PC-9 (cell line): Measurements from ENCODE around the gene TBC1D22B. TPM values are rescaled to one million over a fixed set of nuclear protein-coding genes. Genes with fewer than 3 reads are reported as not detected.

ENCODE experiments used
- BruUV-seq: library from RNA; stranded (reverse); fragments of 400-500 nt; replicated peaks from 2 replicates; lab custom pipeline; 2021; lab: Mats Ljungman, UMichigan
- CTCF ChIA-PET: fragments of 300-600 bp; sonication (Branson Sonifier 250); formaldehyde crosslinking; loops from one replicate; lab custom pipeline; 2022; ENCODE audit warnings: antibody characterized with exemption; lab: Charles Lee
- POLR2A ChIA-PET: fragments of 300-600 bp; sonication (Branson Sonifier 250); formaldehyde crosslinking; loops from one replicate; lab custom pipeline; 2022; ENCODE audit warnings: antibody characterized with exemption; ENCODE audit not compliant: unreplicated experiment; lab: Charles Lee
- DNase-seq, 2 experiments: peaks; one replicate each; pipeline versions ENCODE4 v3.0.0 to v3.0.0-alpha.2; 2015 to 2022; ENCODE audit warnings: mixed read lengths in 1 of 2
- H2AFZ ChIP-seq: fragments of 200-600 bp; sonication (generic); 2 replicates; pipeline ENCODE4 v1.8.1; 2017; ENCODE audit warnings: antibody characterized with exemption
- H3F3A ChIP-seq: fragments of 200-600 bp; sonication (generic); 2 replicates; pipeline ENCODE4 v1.8.1; 2017; ENCODE audit warnings: antibody characterized with exemption, mild to moderate bottlenecking, low read depth; ENCODE audit not compliant: insufficient read depth
- H3K27ac ChIP-seq: fragments of 200-600 bp; sonication (generic); 2 replicates; pipeline ENCODE4 v1.6.1; 2016; ENCODE audit warnings: mixed run types
- H3K27me3 ChIP-seq: fragments of 200-600 bp; sonication (generic); 2 replicates; pipeline ENCODE4 v1.6.1; 2016; ENCODE audit warnings: low read depth, mixed run types; ENCODE audit not compliant: insufficient read depth
- H3K36me3 ChIP-seq: fragments of 200-600 bp; sonication (generic); 2 replicates; pipeline ENCODE4 v1.6.1; 2016; ENCODE audit warnings: low read depth, mixed run types
- H3K4me1 ChIP-seq: fragments of 200-600 bp; sonication (generic); replicated peaks from 2 replicates; pipeline ENCODE4 v1.6.1; 2016; ENCODE audit warnings: mixed run types; ENCODE audit not compliant: insufficient read depth
- H3K4me2 ChIP-seq: fragments of 200-600 bp; sonication (generic); 2 replicates; pipeline ENCODE4 v1.6.1; 2017; ENCODE audit warnings: mixed run types
- H3K4me3 ChIP-seq: fragments of 200-600 bp; sonication (generic); 2 replicates; pipeline ENCODE4 v1.6.1; 2016; ENCODE audit warnings: mixed run types
- H3K79me2 ChIP-seq: fragments of 200-600 bp; sonication (generic); 2 replicates; pipeline ENCODE4 v1.6.1; 2017; ENCODE audit warnings: low read depth, mixed run types
- H3K9me2 ChIP-seq: fragments of 200-600 bp; sonication (generic); 2 replicates; pipeline ENCODE4 v1.8.1; 2017; ENCODE audit warnings: mild to moderate bottlenecking; ENCODE audit not compliant: insufficient read depth
- H3K9me3 ChIP-seq: fragments of 200-600 bp; sonication (generic); 2 replicates; pipeline ENCODE4 v1.8.1; 2016; ENCODE audit warnings: low read depth; ENCODE audit not compliant: insufficient read depth
- H4K20me1 ChIP-seq: fragments of 200-600 bp; sonication (generic); 2 replicates; pipeline ENCODE4 v1.8.1; 2017; ENCODE audit not compliant: insufficient read depth
- EZH2 ChIP-seq: fragments of 200-600 bp; sonication (generic); IDR thresholded peaks from 2 replicates; pipeline ENCODE4 v1.8.0; 2017; ENCODE audit warnings: antibody characterized with exemption, low read depth
- intact Hi-C: fragments of 100-400 bp; cut with micrococcal nuclease; formaldehyde crosslinking; loops from one replicate; pipeline ENCODE4 v1.10.0; 2022; ENCODE audit not compliant: unreplicated experiment
- total RNA-seq: library from RNA; stranded (reverse); gene quantifications from 2 replicates; pipeline ENCODE4 v1.2.3, GENCODE V29; 2021
- TF ChIP-seq, protein P1 (sequence below): fragments of 200-600 bp; sonication (generic); conservative IDR thresholded peaks from 2 replicates; pipeline ENCODE4 v1.6.1; 2017; ENCODE audit warnings: mixed run types, antibody characterized with exemption, mild to moderate bottlenecking, moderate library complexity

The TBC1D22B gene
- total RNA-seq, 1 experiment from 2014 or later, result 14.6 TPM

DNA sequence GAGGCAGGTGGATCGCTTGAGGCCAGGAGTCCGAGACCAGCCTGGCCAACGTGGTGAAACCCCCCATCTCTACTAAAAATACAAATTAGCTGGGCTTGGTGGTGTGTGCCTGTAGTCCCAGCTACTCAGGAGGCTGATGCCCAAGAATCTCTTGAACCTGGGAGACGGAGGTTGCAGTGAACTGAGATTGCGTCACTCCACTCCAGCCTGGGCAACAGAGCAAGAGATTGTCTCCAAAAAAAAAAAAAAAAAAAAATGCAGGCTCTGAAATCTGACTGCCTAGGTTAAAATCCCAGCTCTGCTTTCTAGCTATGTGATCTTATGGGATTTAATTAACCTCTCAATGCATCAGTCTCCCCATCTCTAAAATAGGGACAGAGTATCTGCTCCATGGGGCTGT, 3.6 kb downstream of the TBC1D22B start:
- TF ChIP-seq, protein P1, sequence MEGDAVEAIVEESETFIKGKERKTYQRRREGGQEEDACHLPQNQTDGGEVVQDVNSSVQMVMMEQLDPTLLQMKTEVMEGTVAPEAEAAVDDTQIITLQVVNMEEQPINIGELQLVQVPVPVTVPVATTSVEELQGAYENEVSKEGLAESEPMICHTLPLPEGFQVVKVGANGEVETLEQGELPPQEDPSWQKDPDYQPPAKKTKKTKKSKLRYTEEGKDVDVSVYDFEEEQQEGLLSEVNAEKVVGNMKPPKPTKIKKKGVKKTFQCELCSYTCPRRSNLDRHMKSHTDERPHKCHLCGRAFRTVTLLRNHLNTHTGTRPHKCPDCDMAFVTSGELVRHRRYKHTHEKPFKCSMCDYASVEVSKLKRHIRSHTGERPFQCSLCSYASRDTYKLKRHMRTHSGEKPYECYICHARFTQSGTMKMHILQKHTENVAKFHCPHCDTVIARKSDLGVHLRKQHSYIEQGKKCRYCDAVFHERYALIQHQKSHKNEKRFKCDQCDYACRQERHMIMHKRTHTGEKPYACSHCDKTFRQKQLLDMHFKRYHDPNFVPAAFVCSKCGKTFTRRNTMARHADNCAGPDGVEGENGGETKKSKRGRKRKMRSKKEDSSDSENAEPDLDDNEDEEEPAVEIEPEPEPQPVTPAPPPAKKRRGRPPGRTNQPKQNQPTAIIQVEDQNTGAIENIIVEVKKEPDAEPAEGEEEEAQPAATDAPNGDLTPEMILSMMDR, result no peak
- TF ChIP-seq EZH2, result no peak
- H3K9me2 ChIP-seq, result no peaks in the 10 kb centered on the region
- H3K27me3 ChIP-seq, result no peaks in the 10 kb centered on the region
- BruUV-seq, result no TSS peak
- H3K9me3 ChIP-seq, result no peaks in the 10 kb centered on the region
- H3K4me2 ChIP-seq, result no peak overlapping the region
- H3K36me3 ChIP-seq, result 0 out of 2 replicates have a peak, but pooled peaks cover 4% of the 10 kb centered on the region
- H3K27ac ChIP-seq, result no peak overlapping the region
- H4K20me1 ChIP-seq, result no peaks in the 10 kb centered on the region
- H3K4me1 ChIP-seq, result peaks cover 24% of the 10 kb centered on the region; the same call in 1 of the 2 replicates
- H3K79me2 ChIP-seq, result peaks cover 76% of the 10 kb centered on the region
- ChIA-PET POLR2A (interaction anchor here (0.6 kb wide), 1 partner anchor 1943 kb away, joined by 3 read pairs; no protein-coding TSS in a partner anchor), CTCF (interaction anchor here (0.6 kb wide), 1 partner anchor 117 kb away, joined by 3 read pairs; no protein-coding TSS in a partner anchor)
- no peak overlapping the region for H2AFZ ChIP-seq
- no peak for DNase-seq
- intact Hi-C loops, result no loop called here
- peaks cover 13% of the 10 kb centered on the region; the same call in 1 of the 2 replicates for H3F3A ChIP-seq
- H3K4me3 ChIP-seq, result no peak overlapping the region

DNA sequence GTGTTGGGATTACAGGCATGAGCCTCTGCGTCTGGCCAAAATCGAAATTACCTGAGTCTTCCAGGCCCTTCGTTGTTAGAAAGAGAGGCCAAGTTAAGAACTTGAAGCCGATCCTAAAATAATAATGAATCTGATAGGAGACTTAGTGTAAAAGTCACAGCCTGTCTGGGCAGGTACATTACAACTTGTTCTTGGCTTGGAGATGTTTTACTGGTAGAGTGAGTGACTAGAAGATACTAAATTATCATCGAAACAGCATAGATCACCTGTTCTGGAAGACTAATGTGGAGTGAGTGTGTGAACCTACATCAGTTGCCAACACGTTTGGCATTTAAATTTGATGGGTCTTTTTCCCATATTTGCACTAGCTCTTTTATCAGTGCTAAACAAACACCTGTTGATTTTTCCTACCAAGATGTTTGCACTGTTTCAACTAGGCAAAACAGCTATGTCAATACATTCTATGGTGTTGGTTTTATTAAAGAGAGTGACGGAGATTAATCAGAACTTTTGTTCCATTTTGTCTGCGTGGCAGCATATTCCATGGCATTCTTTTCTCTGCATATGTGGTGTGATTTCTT, 5.0 kb downstream of the TBC1D22B start:
- ChIA-PET POLR2A (no interaction called here), CTCF (no interaction called here)
- H3K79me2 ChIP-seq, result peaks cover 76% of the 10 kb centered on the region
- peaks cover 14% of the 10 kb centered on the region; the same call in 1 of the 2 replicates for H3K4me1 ChIP-seq
- H2AFZ ChIP-seq, result no peak overlapping the region
- no peaks in the 10 kb centered on the region for H3K9me3 ChIP-seq
- DNase-seq, result no peak
- no peaks in the 10 kb centered on the region for H3K9me2 ChIP-seq
- H3K27me3 ChIP-seq, result no peaks in the 10 kb centered on the region
- H3K36me3 ChIP-seq, result 0 out of 2 replicates have a peak, but pooled peaks cover 4% of the 10 kb centered on the region
- no peaks in the 10 kb centered on the region for H4K20me1 ChIP-seq
- no peak overlapping the region for H3K4me3 ChIP-seq
- no peak for TF ChIP-seq EZH2
- TF ChIP-seq, protein P1, result no peak
- peaks cover 10% of the 10 kb centered on the region; the same call in 1 of the 2 replicates for H3F3A ChIP-seq
- intact Hi-C loops, result no loop called here
- H3K4me2 ChIP-seq, result no peak overlapping the region
- H3K27ac ChIP-seq, result no peak overlapping the region
- BruUV-seq, result no TSS peak

DNA sequence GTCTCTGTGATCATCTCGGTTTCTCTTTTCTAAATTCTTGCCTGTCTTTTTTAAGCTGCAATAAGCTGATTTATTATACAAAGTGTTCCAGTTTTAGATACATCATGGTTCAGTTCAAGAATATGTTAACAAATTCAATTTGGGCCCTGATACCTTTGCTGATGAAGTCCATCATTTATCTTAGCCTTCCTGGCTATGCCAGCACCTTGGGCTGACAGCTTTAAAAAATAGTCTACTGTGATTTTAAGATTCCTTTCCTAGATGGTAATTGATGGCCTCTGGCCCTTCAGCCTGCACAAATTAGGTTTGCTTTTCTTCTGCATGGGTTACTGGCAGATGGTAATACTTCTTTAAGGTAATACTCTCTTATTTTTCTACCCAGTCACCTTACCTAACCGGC, 7.4 kb downstream of the TBC1D22B start:
- no peaks in the 10 kb centered on the region for H4K20me1 ChIP-seq

More for the DNA sequence above, 7.4 kb downstream of the TBC1D22B start:
- no peak overlapping the region for H2AFZ ChIP-seq
- intact Hi-C loops, result no loop called here
- POLR2A ChIA-PET, result no interaction called here
- no peak overlapping the region for H3K27ac ChIP-seq
- H3K9me2 ChIP-seq, result no peaks in the 10 kb centered on the region
- H3K27me3 ChIP-seq, result no peaks in the 10 kb centered on the region
- H3K4me2 ChIP-seq, result no peak overlapping the region
- no peaks in the 10 kb centered on the region for H3K9me3 ChIP-seq
- H3K79me2 ChIP-seq, result peaks cover 54% of the 10 kb centered on the region
- 0 out of 2 replicates have a peak, but pooled peaks cover 10% of the 10 kb centered on the region for H3K36me3 ChIP-seq
- no peak overlapping the region for H3K4me3 ChIP-seq
- no peak for DNase-seq
- no peaks in the 10 kb centered on the region for H3K4me1 ChIP-seq
- 0 out of 2 replicates have a peak, but pooled peaks cover 3% of the 10 kb centered on the region for H3F3A ChIP-seq
- CTCF ChIA-PET, result no interaction called here
- BruUV-seq, result no TSS peak
- TF ChIP-seq, protein P1, result no peak
- no peak for TF ChIP-seq EZH2
